ENCODE results near the gene B3GNT9. TPM values are rescaled to one million over a fixed set of nuclear protein-coding genes. Genes with fewer than 3 reads are reported as not detected.

B3GNT9 gene
- total RNA-seq, 1 experiment from 2014 or later, result 3.8 TPM

GRCh38 chr16:67149276-67150046 is 1.3 kb downstream of the B3GNT9 start (continued):
- TF ChIP-seq REST (IDR thresholded peaks at IDR 0.05; ENCODE audit: low read depth) (no peak), TCF7L2 (IDR thresholded peaks at IDR 0.05; ENCODE audit: borderline replicate concordance, extremely low read depth, insufficient read depth, insufficient read length) (no peak), MAX (IDR thresholded peaks at IDR 0.05) (no peak), ZNF274 (IDR thresholded peaks at IDR 0.05; ENCODE audit: low read depth, low read length) (no peak), EZH2phosphoT487 (IDR thresholded peaks at IDR 0.05; ENCODE audit: borderline replicate concordance) (no peak), EZH2 (IDR thresholded peaks at IDR 0.05) (no peak)

- DNase-seq (ENCODE audit: low read depth, low spot score) (no peak), ATAC-seq (no peak)
- Histone ChIP-seq H3K27ac (ENCODE audit: low read depth, low read length) (no peak overlapping the region), H3K79me2 (ENCODE audit: insufficient read depth, low read length) (no peaks in the 10 kb centered on the region), H2AFZ (ENCODE audit: low read depth, low read length, poor library complexity, severe bottlenecking) (no peak overlapping the region), H3K4me1 (ENCODE audit: control insufficient read depth in 1 of 2, insufficient read depth in 2 of 2, low read length in 2 of 2) (peaks cover 3 to 18% of the 10 kb centered on the region in 2 experiments; a peak in 3 of 4 replicates), H3K9me2 (ENCODE audit: insufficient read depth) (no peaks in the 10 kb centered on the region), H3K36me3 (ENCODE audit: control insufficient read depth in 1 of 2, insufficient read depth in 2 of 2, low read length in 2 of 2) (peaks cover 16 to 26% of the 10 kb centered on the region in 2 experiments; a peak in 3 of 4 replicates), H3K4me3 (replicated peaks in 1 of 2; ENCODE audit: low read depth in 1 of 2, low read length in 2 of 2) (no peak overlapping the region), H4K20me1 (ENCODE audit: insufficient read depth) (no peaks in the 10 kb centered on the region), H3K27me3 (ENCODE audit: insufficient read depth, low read length) (no peaks in the 10 kb centered on the region), H3K4me2 (ENCODE audit: low read length) (no peak overlapping the region), H3K9me3 (ENCODE audit: control insufficient read depth in 1 of 2, insufficient read depth in 1 of 2, low read depth in 1 of 2, low read length in 2 of 2) (no peaks in the 10 kb centered on the region), H3K9ac (ENCODE audit: low read length) (no peak overlapping the region)
- intact Hi-C loops (cut with micrococcal nuclease), result no loop called here
- ChIA-PET RAD21 (ENCODE audit: low non-redundant PET in 1 of 2, low total read pairs in 2 of 2, uncharacterized antibody in 2 of 2, unreplicated experiment in 2 of 2) (interaction anchor here in 1 of 2 experiments (1.1 kb wide), 1 partner anchor 131 kb away, joined by 4 read pairs; no protein-coding TSS in a partner anchor), CTCF (interaction anchor here (0.6 kb wide), 1 partner anchor 154 kb away, joined by 5 read pairs; no protein-coding TSS in a partner anchor), POLR2A (no interaction called here)
- BruUV-seq (replicated peaks), result no TSS peak
- no peak for TF ChIP-seq MAX (IDR thresholded peaks at IDR 0.05)
- no peak for TF ChIP-seq FOSL1 (IDR thresholded peaks at IDR 0.05; ENCODE audit: low read depth)
- no peak for TF ChIP-seq RAD21 (IDR thresholded peaks at IDR 0.05; ENCODE audit: low read depth)
- TF ChIP-seq ATF3 (IDR thresholded peaks at IDR 0.05), result no peak
- TF ChIP-seq POLR2AphosphoS5 (IDR thresholded peaks at IDR 0.05; ENCODE audit: low read depth, low read length), result no peak
- TF ChIP-seq ZNF274 (IDR thresholded peaks at IDR 0.05; ENCODE audit: low read depth, low read length), result no peak
- no peak for TF ChIP-seq CBX3 (IDR thresholded peaks at IDR 0.05; ENCODE audit: low read depth)
- no peak for TF ChIP-seq POLR2A (IDR thresholded peaks at IDR 0.05; ENCODE audit: borderline replicate concordance, extremely low read depth, insufficient read depth, insufficient read length)
- TF ChIP-seq TCF7L2 (IDR thresholded peaks at IDR 0.05; ENCODE audit: borderline replicate concordance, extremely low read depth, insufficient read depth, insufficient read length), result no peak
- TF ChIP-seq REST (IDR thresholded peaks at IDR 0.05; ENCODE audit: low read depth), result no peak
Measured at GRCh38 chr16:67148656-67149275, 2.0 kb downstream of the B3GNT9 start.

Data from HCT116 (cell line).